ENCODE results near the gene ZNF268. TPM values are rescaled to one million over a fixed set of nuclear protein-coding genes. Genes with fewer than 3 reads are reported as not detected.

The ZNF268 gene
- total RNA-seq, 1 experiment from 2014 or later, result 12.2 TPM

DNA sequence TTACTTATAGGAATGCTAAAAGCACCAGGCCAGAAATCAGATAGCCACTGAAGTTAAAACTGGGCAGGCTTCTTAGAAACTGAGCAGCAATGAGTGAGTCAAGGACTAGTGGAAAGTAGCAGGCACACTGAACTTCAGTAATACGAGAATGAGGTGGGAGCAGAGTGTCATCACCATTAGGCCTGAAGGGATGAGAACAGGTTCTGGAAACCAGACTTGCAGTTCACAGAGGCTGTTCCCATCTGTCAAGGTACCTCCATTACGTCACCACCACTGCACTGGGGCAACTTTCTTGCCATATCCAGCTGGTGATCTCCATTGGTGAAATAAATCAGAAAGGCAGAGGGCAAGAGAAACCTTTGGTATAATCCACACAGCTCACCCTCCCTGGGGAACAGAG is 35.3 kb upstream of the ZNF268 start:
- no peaks in the 10 kb centered on the region for H3K79me2 ChIP-seq (ENCODE audit: insufficient read depth, low read length)
- POLR2A ChIA-PET, result no interaction called here
- RAD21 ChIA-PET (ENCODE audit: low non-redundant PET in 1 of 2, low total read pairs in 2 of 2, uncharacterized antibody in 2 of 2, unreplicated experiment in 2 of 2), result no interaction called here
- no peaks in the 10 kb centered on the region for H3K27me3 ChIP-seq (ENCODE audit: insufficient read depth, low read length)
- peaks cover 10 to 14% of the 10 kb centered on the region in 2 experiments; a peak in 2 of 4 replicates for H3K9me3 ChIP-seq (ENCODE audit: control insufficient read depth in 1 of 2, insufficient read depth in 1 of 2, low read depth in 1 of 2, low read length in 2 of 2)
- CTCF ChIA-PET, result no interaction called here
- no peaks in the 10 kb centered on the region for H4K20me1 ChIP-seq (ENCODE audit: insufficient read depth)
- H3K4me1 ChIP-seq (ENCODE audit: control insufficient read depth in 1 of 2, insufficient read depth in 2 of 2, low read length in 2 of 2), result no peaks in the 10 kb centered on the region
- BruUV-seq (replicated peaks), result no TSS peak
- intact Hi-C loops (cut with micrococcal nuclease), result no loop called here
- no peak for DNase-seq (ENCODE audit: low read depth, low spot score)
- no peak for ATAC-seq
- H3K4me3 ChIP-seq (replicated peaks in 1 of 2; ENCODE audit: low read depth in 1 of 2, low read length in 2 of 2), result no peak overlapping the region
- no peaks in the 10 kb centered on the region for H3K36me3 ChIP-seq (ENCODE audit: control insufficient read depth in 1 of 2, insufficient read depth in 2 of 2, low read length in 2 of 2)
- H3K9me2 ChIP-seq (ENCODE audit: insufficient read depth), result no peaks in the 10 kb centered on the region
- no peak overlapping the region for H2AFZ ChIP-seq (ENCODE audit: low read depth, low read length, poor library complexity, severe bottlenecking)
- no peak overlapping the region for H3K27ac ChIP-seq (ENCODE audit: low read depth, low read length)
- no peak overlapping the region for H3K4me2 ChIP-seq (ENCODE audit: low read length)
- TF ChIP-seq POLR2A (IDR thresholded peaks at IDR 0.05; ENCODE audit: borderline replicate concordance, extremely low read depth, insufficient read depth, insufficient read length) (no peak), ZFX (IDR thresholded peaks at IDR 0.05) (no peak), CEBPB (IDR thresholded peaks at IDR 0.05; ENCODE audit: low read depth) (no peak), CBX3 (IDR thresholded peaks at IDR 0.05; ENCODE audit: low read depth) (no peak), RAD21 (IDR thresholded peaks at IDR 0.05; ENCODE audit: low read depth) (no peak), YY1 (IDR thresholded peaks at IDR 0.05; ENCODE audit: extremely low read depth, insufficient replicate concordance, low read depth, low read length) (no peak), JUND (IDR thresholded peaks at IDR 0.05) (no peak), TCF7L2 (IDR thresholded peaks at IDR 0.05; ENCODE audit: borderline replicate concordance, extremely low read depth, insufficient read depth, insufficient read length) (no peak), SRF (IDR thresholded peaks at IDR 0.05; ENCODE audit: low read depth) (no peak), EGR1 (IDR thresholded peaks at IDR 0.05; ENCODE audit: low read depth) (no peak), SIN3A (IDR thresholded peaks at IDR 0.05; ENCODE audit: low read depth) (no peak)
- TF ChIP-seq, protein P1, sequence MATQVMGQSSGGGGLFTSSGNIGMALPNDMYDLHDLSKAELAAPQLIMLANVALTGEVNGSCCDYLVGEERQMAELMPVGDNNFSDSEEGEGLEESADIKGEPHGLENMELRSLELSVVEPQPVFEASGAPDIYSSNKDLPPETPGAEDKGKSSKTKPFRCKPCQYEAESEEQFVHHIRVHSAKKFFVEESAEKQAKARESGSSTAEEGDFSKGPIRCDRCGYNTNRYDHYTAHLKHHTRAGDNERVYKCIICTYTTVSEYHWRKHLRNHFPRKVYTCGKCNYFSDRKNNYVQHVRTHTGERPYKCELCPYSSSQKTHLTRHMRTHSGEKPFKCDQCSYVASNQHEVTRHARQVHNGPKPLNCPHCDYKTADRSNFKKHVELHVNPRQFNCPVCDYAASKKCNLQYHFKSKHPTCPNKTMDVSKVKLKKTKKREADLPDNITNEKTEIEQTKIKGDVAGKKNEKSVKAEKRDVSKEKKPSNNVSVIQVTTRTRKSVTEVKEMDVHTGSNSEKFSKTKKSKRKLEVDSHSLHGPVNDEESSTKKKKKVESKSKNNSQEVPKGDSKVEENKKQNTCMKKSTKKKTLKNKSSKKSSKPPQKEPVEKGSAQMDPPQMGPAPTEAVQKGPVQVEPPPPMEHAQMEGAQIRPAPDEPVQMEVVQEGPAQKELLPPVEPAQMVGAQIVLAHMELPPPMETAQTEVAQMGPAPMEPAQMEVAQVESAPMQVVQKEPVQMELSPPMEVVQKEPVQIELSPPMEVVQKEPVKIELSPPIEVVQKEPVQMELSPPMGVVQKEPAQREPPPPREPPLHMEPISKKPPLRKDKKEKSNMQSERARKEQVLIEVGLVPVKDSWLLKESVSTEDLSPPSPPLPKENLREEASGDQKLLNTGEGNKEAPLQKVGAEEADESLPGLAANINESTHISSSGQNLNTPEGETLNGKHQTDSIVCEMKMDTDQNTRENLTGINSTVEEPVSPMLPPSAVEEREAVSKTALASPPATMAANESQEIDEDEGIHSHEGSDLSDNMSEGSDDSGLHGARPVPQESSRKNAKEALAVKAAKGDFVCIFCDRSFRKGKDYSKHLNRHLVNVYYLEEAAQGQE (IDR thresholded peaks at IDR 0.05; ENCODE audit: low read depth), result no peak
- TF ChIP-seq, protein P2, sequence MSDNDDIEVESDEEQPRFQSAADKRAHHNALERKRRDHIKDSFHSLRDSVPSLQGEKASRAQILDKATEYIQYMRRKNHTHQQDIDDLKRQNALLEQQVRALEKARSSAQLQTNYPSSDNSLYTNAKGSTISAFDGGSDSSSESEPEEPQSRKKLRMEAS (IDR thresholded peaks at IDR 0.05), result no peak
- no peak overlapping the region for H3K9ac ChIP-seq (ENCODE audit: low read length)

Measured in HCT116 (cell line).